H1 (cell line): ENCODE results near the gene IL21R. TPM values are rescaled to one million over a fixed set of nuclear protein-coding genes. Genes with fewer than 3 reads are reported as not detected.

Experiments
- CTCF ChIA-PET: fragments of 300-600 bp; sonication (Branson Sonifier 250); formaldehyde crosslinking; loops from one replicate; lab custom pipeline; 2021; ENCODE audit not compliant: partially characterized antibody; lab: Charles Lee
- POLR2A ChIA-PET: fragments of 300-600 bp; sonication (Branson Sonifier 250); formaldehyde crosslinking; loops from one replicate; lab custom pipeline; 2021; ENCODE audit warnings: inconsistent platforms; ENCODE audit not compliant: partially characterized antibody; lab: Charles Lee
- DNase-seq, 2 experiments: peaks; one replicate each; pipeline versions ENCODE4 v3.0.0 to v3.0.0-alpha.2; 2010 to 2022; ENCODE audit warnings: low spot score in 2 of 2, low read depth in 1 of 2, mixed read lengths in 1 of 2
- FAIRE-seq: peaks from 2 replicates; lab custom pipeline; 2011; peaks lifted over from hg19 to GRCh38; lab: Jason Lieb, UNC
- H2AFZ ChIP-seq: 2 replicates; pipeline ENCODE4 v1.8.1; 2012; ENCODE audit warnings: low read length, inconsistent platforms
- H2AK5ac ChIP-seq: 2 replicates; pipeline ENCODE4 v1.6.1; 2013; ENCODE audit warnings: low read depth, low read length
- H2BK120ac ChIP-seq: replicated peaks from 2 replicates; pipeline ENCODE3; 2013; ENCODE audit warnings: low read depth, low read length, inconsistent platforms
- H2BK12ac ChIP-seq: 2 replicates; pipeline ENCODE4 v1.6.1; 2013; ENCODE audit warnings: low read depth, low read length
- H2BK15ac ChIP-seq: 2 replicates; pipeline ENCODE4 v1.6.1; 2013; ENCODE audit warnings: low read length
- H2BK20ac ChIP-seq: 2 replicates; pipeline ENCODE4 v1.6.1; 2013; ENCODE audit warnings: low read length
- H2BK5ac ChIP-seq: 2 replicates; pipeline ENCODE4 v1.6.1; 2013; ENCODE audit warnings: low read depth, low read length
- H3K14ac ChIP-seq: 2 replicates; pipeline ENCODE4 v1.6.1; 2013; ENCODE audit warnings: inconsistent platforms; ENCODE audit not compliant: insufficient read length
- H3K18ac ChIP-seq: 2 replicates; pipeline ENCODE4 v1.6.1; 2013; ENCODE audit warnings: low read length; ENCODE audit errors: extremely low read depth
- H3K23ac ChIP-seq: 2 replicates; pipeline ENCODE4 v1.6.1; 2013; ENCODE audit warnings: inconsistent platforms; ENCODE audit not compliant: insufficient read length
- H3K23me2 ChIP-seq: 2 replicates; pipeline ENCODE4 v1.6.1; 2013; ENCODE audit warnings: low read depth, low read length
- H3K27ac ChIP-seq: 2 replicates; pipeline ENCODE4 v1.6.1; 2011; ENCODE audit warnings: low read depth, low read length, inconsistent platforms
- H3K27me3 ChIP-seq, 4 experiments: replicated peaks in 1 of 4; 1 replicate in 1 of 4; 2 replicates in 3 of 4; pipeline versions ENCODE4 v1.6.1 to v1.8.1; 2011 to 2013; ENCODE audit warnings: low read length in 3 of 4, mild to moderate bottlenecking in 3 of 4, inconsistent platforms in 2 of 4, mixed read lengths in 2 of 4, moderate library complexity in 1 of 4; ENCODE audit not compliant: control insufficient read depth in 3 of 4, insufficient read depth in 3 of 4; ENCODE audit errors: extremely low read depth in 1 of 4
- H3K36me3 ChIP-seq, 4 experiments: 2 replicates each; pipeline versions ENCODE4 v1.6.1 to v1.8.1; 2011 to 2013; ENCODE audit warnings: mild to moderate bottlenecking in 4 of 4, low read length in 3 of 4, moderate library complexity in 2 of 4, control low read depth in 1 of 4, inconsistent platforms in 1 of 4; ENCODE audit not compliant: insufficient read depth in 4 of 4, control insufficient read depth in 2 of 4
- H3K4ac ChIP-seq: replicated peaks from 2 replicates; pipeline ENCODE3; 2013; ENCODE audit warnings: low read length, low read depth, mixed read lengths, inconsistent platforms; ENCODE audit not compliant: insufficient read length
- H3K4me1 ChIP-seq, 4 experiments: replicated peaks in 1 of 4; 1 replicate in 1 of 4; 2 replicates in 3 of 4; pipeline versions ENCODE4 v1.6.1 to v1.8.1; 2011 to 2013; ENCODE audit warnings: low read length in 3 of 4, inconsistent platforms in 2 of 4, mixed read lengths in 1 of 4; ENCODE audit not compliant: insufficient read depth in 4 of 4, control insufficient read depth in 3 of 4
- H3K4me2 ChIP-seq, 2 experiments: 2 replicates each; pipeline versions ENCODE4 v1.6.1 to v1.8.1; 2011 to 2013; ENCODE audit warnings: low read depth in 2 of 2, low read length in 2 of 2, control low read depth in 1 of 2, inconsistent platforms in 1 of 2, mild to moderate bottlenecking in 1 of 2; ENCODE audit not compliant: insufficient read depth in 1 of 2
- H3K4me3 ChIP-seq, 4 experiments: fragments of 200-600, 300-600 bp in 1 of 4; sonication (generic), shearing (Covaris generic), sonication (Bioruptor Twin) in 1 of 4; 2 replicates each; pipeline versions ENCODE4 v1.5.1 to v1.8.1; 2011 to 2016; ENCODE audit warnings: low read length in 4 of 4, low read depth in 3 of 4, control low read depth in 2 of 4, inconsistent platforms in 2 of 4, mild to moderate bottlenecking in 2 of 4, mixed read lengths in 1 of 4, moderate library complexity in 1 of 4; ENCODE audit not compliant: insufficient read depth in 2 of 4; ENCODE audit errors: extremely low read depth in 1 of 4
- H3K56ac ChIP-seq: replicated peaks from 2 replicates; pipeline ENCODE3; 2013; ENCODE audit warnings: low read depth, mild to moderate bottlenecking, mixed read lengths, low read length, inconsistent platforms; ENCODE audit not compliant: insufficient read length
- H3K79me1 ChIP-seq: 2 replicates; pipeline ENCODE4 v1.6.1; 2013; ENCODE audit warnings: low read depth, low read length, control low read depth
- H3K79me2 ChIP-seq, 2 experiments: 2 replicates each; pipeline versions ENCODE4 v1.6.1 to v1.8.1; 2012 to 2013; ENCODE audit warnings: low read length in 2 of 2, mild to moderate bottlenecking in 2 of 2, inconsistent platforms in 1 of 2; ENCODE audit not compliant: insufficient read depth in 2 of 2, control insufficient read depth in 1 of 2
- H3K9ac ChIP-seq, 4 experiments: replicated peaks in 1 of 4; 1 replicate in 1 of 4; 2 replicates in 3 of 4; pipeline versions ENCODE4 v1.6.1 to v1.8.1; 2011 to 2013; ENCODE audit warnings: low read depth in 3 of 4, low read length in 3 of 4, control low read depth in 2 of 4, mild to moderate bottlenecking in 2 of 4, moderate library complexity in 2 of 4, inconsistent platforms in 1 of 4; ENCODE audit errors: extremely low read depth in 1 of 4
- H3K9me3 ChIP-seq, 2 experiments: 2 replicates each; pipeline versions ENCODE4 v1.6.1 to v1.8.1; 2012 to 2013; ENCODE audit warnings: mild to moderate bottlenecking in 2 of 2, moderate library complexity in 2 of 2, control low read depth in 1 of 2, inconsistent platforms in 1 of 2, low read depth in 1 of 2, low read length in 1 of 2, mixed read lengths in 1 of 2; ENCODE audit not compliant: insufficient read depth in 2 of 2
- H4K20me1 ChIP-seq, 2 experiments: replicated peaks in 1 of 2; 2 replicates each; pipeline versions ENCODE3 to v1.8.1; 2011 to 2013; ENCODE audit warnings: inconsistent platforms in 2 of 2, low read length in 2 of 2, mild to moderate bottlenecking in 1 of 2; ENCODE audit not compliant: insufficient read depth in 2 of 2, control insufficient read depth in 1 of 2
- H4K5ac ChIP-seq: 2 replicates; pipeline ENCODE4 v1.6.1; 2013; ENCODE audit warnings: low read length, low read depth, mixed read lengths, inconsistent platforms; ENCODE audit not compliant: insufficient read length
- H4K8ac ChIP-seq: 2 replicates; pipeline ENCODE4 v1.8.0; 2013; ENCODE audit warnings: mild to moderate bottlenecking, moderate library complexity, low read length, inconsistent platforms; ENCODE audit not compliant: insufficient read depth; ENCODE audit errors: extremely low read depth
- H4K91ac ChIP-seq: replicated peaks from 2 replicates; pipeline ENCODE3; 2013; ENCODE audit warnings: low read length, mixed read lengths, inconsistent platforms; ENCODE audit not compliant: insufficient read length
- BACH1 ChIP-seq: IDR thresholded peaks from 2 replicates; pipeline ENCODE4 v1.6.1; 2012; ENCODE audit warnings: low read length, improper control_type of control experiment
- BRCA1 ChIP-seq: IDR thresholded peaks from 2 replicates; pipeline ENCODE4 v1.6.1; 2012; ENCODE audit warnings: low read depth, low read length, improper control_type of control experiment
- CBX5 ChIP-seq: fragments of 300-800, 300-1000 bp; sonication (generic); IDR thresholded peaks from 2 replicates; pipeline ENCODE4 v1.7.1; 2016; ENCODE audit warnings: antibody characterized with exemption, low read length, low read depth
- FOSL1 ChIP-seq: IDR thresholded peaks from 2 replicates; pipeline ENCODE4 v1.6.1; 2011; ENCODE audit warnings: mild to moderate bottlenecking, low read depth, low read length, moderate library complexity; ENCODE audit not compliant: insufficient read depth
- KDM1A ChIP-seq: fragments of 200-600, 300-600 bp; sonication (generic); IDR thresholded peaks from 2 replicates; pipeline ENCODE4 v1.7.1; 2016; ENCODE audit warnings: mild to moderate bottlenecking, low read length, borderline replicate concordance
- RNF2 ChIP-seq: fragments of 200-900, 300-1000 bp; sonication (generic); IDR thresholded peaks from 2 replicates; pipeline ENCODE4 v1.7.1; 2016; ENCODE audit warnings: borderline replicate concordance, low read depth, mild to moderate bottlenecking, antibody characterized with exemption, low read length; ENCODE audit not compliant: poor library complexity, severe bottlenecking; ENCODE audit errors: missing control alignments
- SIRT6 ChIP-seq: IDR thresholded peaks from one replicate; pipeline ENCODE4 v1.7.1; 2012; ENCODE audit warnings: low read length, inconsistent platforms
- ZNF274 ChIP-seq: IDR thresholded peaks from 2 replicates; pipeline ENCODE4 v1.7.0; 2012; ENCODE audit warnings: low read length, borderline replicate concordance; ENCODE audit errors: extremely low read depth
- WGBS, 2 experiments: shearing (Covaris generic) in 1 of 2; methylation state at CpG; one replicate each; pipeline versions ENCODE4 v1.1.6 to v1.1.7; 2013 to 2015; ENCODE audit warnings: low lambda C conversion rate in 2 of 2, mixed read lengths in 2 of 2, inconsistent platforms in 1 of 2, low coverage in 1 of 2, missing lambda C conversion rate in 1 of 2; ENCODE audit not compliant: insufficient replicate concordance in 2 of 2, insufficient coverage in 1 of 2, insufficient read length in 1 of 2; ENCODE audit errors: extremely low coverage in 1 of 2, missing lambda C conversion rate in 1 of 2; 5-methylcytosine and 5-hydroxymethylcytosine counted together
- polyA plus RNA-seq, 7 experiments: library from polyadenylated mRNA; depleted of rRNA in 3 of 7; stranded (reverse) in 5 of 7; unstranded in 2 of 7; fragments of >200 nt in 5 of 7; fragments of 200-250 nt in 2 of 7; gene quantifications; 1 replicate in 5 of 7; 2 replicates in 1 of 7; 4 replicates in 1 of 7; pipeline versions ENCODE4 v1.2.1 to v1.2.3, GENCODE V29; 2011 to 2013; ENCODE audit warnings: missing spikeins in 2 of 7, mixed read lengths in 2 of 7
- total RNA-seq: library from RNA; stranded (reverse); fragmentation: NEBNext Ultra II Directional; extraction: Animal tissue kit (Norgen Biotek cat#: 25700); gene quantifications from 2 replicates; pipeline ENCODE4 v1.2.1, GENCODE V29; 2021

IL21R gene
- total and polyA plus RNA-seq, 2 of the 8 experiments (the other 6 are each of a cell fraction or from before 2014, with no cell fraction given): 0.34 to 0.70 TPM

DNA sequence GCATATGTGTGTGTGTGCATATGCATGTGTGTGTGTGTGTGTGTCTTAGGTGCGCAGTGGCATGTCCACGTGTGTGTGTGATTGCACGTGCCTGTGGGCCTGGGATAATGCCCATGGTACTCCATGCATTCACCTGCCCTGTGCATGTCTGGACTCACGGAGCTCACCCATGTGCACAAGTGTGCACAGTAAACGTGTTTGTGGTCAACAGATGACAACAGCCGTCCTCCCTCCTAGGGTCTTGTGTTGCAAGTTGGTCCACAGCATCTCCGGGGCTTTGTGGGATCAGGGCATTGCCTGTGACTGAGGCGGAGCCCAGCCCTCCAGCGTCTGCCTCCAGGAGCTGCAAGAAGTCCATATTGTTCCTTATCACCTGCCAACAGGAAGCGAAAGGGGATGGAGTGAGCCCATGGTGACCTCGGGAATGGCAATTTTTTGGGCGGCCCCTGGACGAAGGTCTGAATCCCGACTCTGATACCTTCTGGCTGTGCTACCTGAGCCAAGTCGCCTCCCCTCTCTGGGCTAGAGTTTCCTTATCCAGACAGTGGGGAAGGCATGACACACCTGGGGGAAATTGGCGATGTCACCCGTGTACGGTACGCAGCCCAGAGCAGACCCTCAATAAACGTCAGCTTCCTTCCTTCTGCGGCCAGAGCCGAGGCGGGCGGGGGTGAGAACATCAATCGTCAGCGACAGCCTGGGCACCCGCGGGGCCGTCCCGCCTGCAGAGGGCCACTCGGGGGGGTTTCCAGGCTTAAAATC is 47.6 kb downstream of the IL21R start:
- ChIA-PET POLR2A (interaction anchor here (1.3 to 1.5 kb wide), 2 partner anchors 10 to 12 kb away, joined by 3 to 6 read pairs; no protein-coding TSS in a partner anchor), CTCF (interaction anchor here (0.6 to 2.1 kb wide), 6 partner anchors 12 to 270 kb away, joined by 3 to 6 read pairs (median 3); no protein-coding TSS in a partner anchor)
- no peak overlapping the region for H2AK5ac ChIP-seq
- H3K56ac ChIP-seq: no peak overlapping the region
- H3K27ac ChIP-seq: no peak overlapping the region
- H4K20me1 ChIP-seq: peaks cover 0 to 2% of the 10 kb centered on the region in 2 experiments
- H3K14ac ChIP-seq: no peak overlapping the region
- H2BK5ac ChIP-seq: peak overlapping the region; percentile 66; the same call in 1 of the 2 replicates
- FAIRE-seq: no peak
- H2BK20ac ChIP-seq: no peak overlapping the region
- no peak overlapping the region for H2BK15ac ChIP-seq
- H3K9ac ChIP-seq: no peak overlapping the region
- H3K79me2 ChIP-seq: no peaks in the 10 kb centered on the region
- no peak overlapping the region for H2BK120ac ChIP-seq
- no peak overlapping the region for H3K23ac ChIP-seq
- H3K9me3 ChIP-seq: peaks cover 7 to 12% of the 10 kb centered on the region in 2 experiments
- no peaks in the 10 kb centered on the region; a peak in 1 of 7 replicates for H3K27me3 ChIP-seq
- H3K4me3 ChIP-seq: no peak overlapping the region
- no peak overlapping the region for H4K8ac ChIP-seq
- peak overlapping the region; percentile 19 for H4K91ac ChIP-seq
- no peak overlapping the region; the same call in 1 of the 2 replicates for H3K18ac ChIP-seq
- peaks cover 0 to 2% (median 0%) of the 10 kb centered on the region in 4 experiments; a peak in 1 of 7 replicates for H3K4me1 ChIP-seq
- WGBS, 2 experiments: 92% methylated on average over 31 of the region's 31 CpGs; no CpG with 5 or more reads in 1 of the 2 experiments
- no peak overlapping the region for H2AFZ ChIP-seq
- no peak overlapping the region for H2BK12ac ChIP-seq
- no peaks in the 10 kb centered on the region for H3K79me1 ChIP-seq
- no peak overlapping the region for H3K4me2 ChIP-seq
- H4K5ac ChIP-seq: no peak overlapping the region
- DNase-seq: no peak
- TF ChIP-seq BACH1 (no peak), CBX5 (no peak), KDM1A (no peak), SIRT6 (no peak), RNF2 (peak; percentile 17), FOSL1 (no peak), ZNF274 (no peak), BRCA1 (no peak)
- no peak overlapping the region for H3K4ac ChIP-seq
- H3K36me3 ChIP-seq: no peaks in the 10 kb centered on the region
- no peaks in the 10 kb centered on the region; the same call in 1 of the 2 replicates for H3K23me2 ChIP-seq
